Measurements from ENCODE around the gene NOS1. TPM values are rescaled to one million over a fixed set of nuclear protein-coding genes. Genes with fewer than 3 reads are reported as not detected.

The NOS1 gene
- total and polyA plus RNA-seq, 2 experiments from 2014 or later, result 0.63 to 3.0 TPM

- Histone ChIP-seq H3K4me2 (no peak overlapping the region), H3K4me3 (no peak overlapping the region), H3K9me2 (ENCODE audit: insufficient read depth) (no peaks in the 10 kb centered on the region), H4K20me1 (replicated peaks; ENCODE audit: insufficient read depth) (no peaks in the 10 kb centered on the region), H3K79me2 (replicated peaks; ENCODE audit: insufficient read depth) (no peaks in the 10 kb centered on the region), H3K4me1 (ENCODE audit: insufficient read depth) (peaks cover 6% of the 10 kb centered on the region), H3K27me3 (ENCODE audit: insufficient read depth) (peaks cover 40% of the 10 kb centered on the region), H3F3A (replicated peaks; ENCODE audit: low read depth) (no peaks in the 10 kb centered on the region), H3K27ac (ENCODE audit: low read depth) (no peak overlapping the region), H2AFZ (no peak overlapping the region), H3K36me3 (ENCODE audit: insufficient read depth) (no peaks in the 10 kb centered on the region)
- Mint-ChIP-seq H3K27ac (no peak overlapping the region), H3K27me3 (ENCODE audit: insufficient read depth, low read depth, poor library complexity) (peaks cover 29% of the 10 kb centered on the region), H3K4me1 (peaks cover 4% of the 10 kb centered on the region; the same call in 2 of the 3 replicates), H3K4me3 (no peak overlapping the region), H3K9me3 (no peaks in the 10 kb centered on the region), H3K36me3 (ENCODE audit: low read depth) (no peaks in the 10 kb centered on the region)
- ATAC-seq (no peak), DNase-seq (ENCODE audit: low spot score) (no peak)
- TF ChIP-seq ZNF114 (CRISPR knock-in tag; IDR thresholded peaks at IDR 0.05) (no peak), STAT1 (IDR thresholded peaks at IDR 0.05; ENCODE audit: unreplicated experiment) (no peak), JUNB (IDR thresholded peaks at IDR 0.05; ENCODE audit: unreplicated experiment) (no peak), POLR2AphosphoS5 (IDR thresholded peaks at IDR 0.05; ENCODE audit: low read depth) (no peak), EZH2phosphoT487 (IDR thresholded peaks at IDR 0.05; ENCODE audit: unreplicated experiment) (no peak), NANOG (IDR thresholded peaks at IDR 0.05; ENCODE audit: borderline replicate concordance) (no peak), EZH2 (IDR thresholded peaks at IDR 0.05; ENCODE audit: low read depth, unreplicated experiment) (no peak), REST (IDR thresholded peaks at IDR 0.05; ENCODE audit: unreplicated experiment) (no peak), CREB1 (CRISPR knock-in tag; IDR thresholded peaks at IDR 0.05; ENCODE audit: low read depth) (no peak)
- TF ChIP-seq, protein P1, sequence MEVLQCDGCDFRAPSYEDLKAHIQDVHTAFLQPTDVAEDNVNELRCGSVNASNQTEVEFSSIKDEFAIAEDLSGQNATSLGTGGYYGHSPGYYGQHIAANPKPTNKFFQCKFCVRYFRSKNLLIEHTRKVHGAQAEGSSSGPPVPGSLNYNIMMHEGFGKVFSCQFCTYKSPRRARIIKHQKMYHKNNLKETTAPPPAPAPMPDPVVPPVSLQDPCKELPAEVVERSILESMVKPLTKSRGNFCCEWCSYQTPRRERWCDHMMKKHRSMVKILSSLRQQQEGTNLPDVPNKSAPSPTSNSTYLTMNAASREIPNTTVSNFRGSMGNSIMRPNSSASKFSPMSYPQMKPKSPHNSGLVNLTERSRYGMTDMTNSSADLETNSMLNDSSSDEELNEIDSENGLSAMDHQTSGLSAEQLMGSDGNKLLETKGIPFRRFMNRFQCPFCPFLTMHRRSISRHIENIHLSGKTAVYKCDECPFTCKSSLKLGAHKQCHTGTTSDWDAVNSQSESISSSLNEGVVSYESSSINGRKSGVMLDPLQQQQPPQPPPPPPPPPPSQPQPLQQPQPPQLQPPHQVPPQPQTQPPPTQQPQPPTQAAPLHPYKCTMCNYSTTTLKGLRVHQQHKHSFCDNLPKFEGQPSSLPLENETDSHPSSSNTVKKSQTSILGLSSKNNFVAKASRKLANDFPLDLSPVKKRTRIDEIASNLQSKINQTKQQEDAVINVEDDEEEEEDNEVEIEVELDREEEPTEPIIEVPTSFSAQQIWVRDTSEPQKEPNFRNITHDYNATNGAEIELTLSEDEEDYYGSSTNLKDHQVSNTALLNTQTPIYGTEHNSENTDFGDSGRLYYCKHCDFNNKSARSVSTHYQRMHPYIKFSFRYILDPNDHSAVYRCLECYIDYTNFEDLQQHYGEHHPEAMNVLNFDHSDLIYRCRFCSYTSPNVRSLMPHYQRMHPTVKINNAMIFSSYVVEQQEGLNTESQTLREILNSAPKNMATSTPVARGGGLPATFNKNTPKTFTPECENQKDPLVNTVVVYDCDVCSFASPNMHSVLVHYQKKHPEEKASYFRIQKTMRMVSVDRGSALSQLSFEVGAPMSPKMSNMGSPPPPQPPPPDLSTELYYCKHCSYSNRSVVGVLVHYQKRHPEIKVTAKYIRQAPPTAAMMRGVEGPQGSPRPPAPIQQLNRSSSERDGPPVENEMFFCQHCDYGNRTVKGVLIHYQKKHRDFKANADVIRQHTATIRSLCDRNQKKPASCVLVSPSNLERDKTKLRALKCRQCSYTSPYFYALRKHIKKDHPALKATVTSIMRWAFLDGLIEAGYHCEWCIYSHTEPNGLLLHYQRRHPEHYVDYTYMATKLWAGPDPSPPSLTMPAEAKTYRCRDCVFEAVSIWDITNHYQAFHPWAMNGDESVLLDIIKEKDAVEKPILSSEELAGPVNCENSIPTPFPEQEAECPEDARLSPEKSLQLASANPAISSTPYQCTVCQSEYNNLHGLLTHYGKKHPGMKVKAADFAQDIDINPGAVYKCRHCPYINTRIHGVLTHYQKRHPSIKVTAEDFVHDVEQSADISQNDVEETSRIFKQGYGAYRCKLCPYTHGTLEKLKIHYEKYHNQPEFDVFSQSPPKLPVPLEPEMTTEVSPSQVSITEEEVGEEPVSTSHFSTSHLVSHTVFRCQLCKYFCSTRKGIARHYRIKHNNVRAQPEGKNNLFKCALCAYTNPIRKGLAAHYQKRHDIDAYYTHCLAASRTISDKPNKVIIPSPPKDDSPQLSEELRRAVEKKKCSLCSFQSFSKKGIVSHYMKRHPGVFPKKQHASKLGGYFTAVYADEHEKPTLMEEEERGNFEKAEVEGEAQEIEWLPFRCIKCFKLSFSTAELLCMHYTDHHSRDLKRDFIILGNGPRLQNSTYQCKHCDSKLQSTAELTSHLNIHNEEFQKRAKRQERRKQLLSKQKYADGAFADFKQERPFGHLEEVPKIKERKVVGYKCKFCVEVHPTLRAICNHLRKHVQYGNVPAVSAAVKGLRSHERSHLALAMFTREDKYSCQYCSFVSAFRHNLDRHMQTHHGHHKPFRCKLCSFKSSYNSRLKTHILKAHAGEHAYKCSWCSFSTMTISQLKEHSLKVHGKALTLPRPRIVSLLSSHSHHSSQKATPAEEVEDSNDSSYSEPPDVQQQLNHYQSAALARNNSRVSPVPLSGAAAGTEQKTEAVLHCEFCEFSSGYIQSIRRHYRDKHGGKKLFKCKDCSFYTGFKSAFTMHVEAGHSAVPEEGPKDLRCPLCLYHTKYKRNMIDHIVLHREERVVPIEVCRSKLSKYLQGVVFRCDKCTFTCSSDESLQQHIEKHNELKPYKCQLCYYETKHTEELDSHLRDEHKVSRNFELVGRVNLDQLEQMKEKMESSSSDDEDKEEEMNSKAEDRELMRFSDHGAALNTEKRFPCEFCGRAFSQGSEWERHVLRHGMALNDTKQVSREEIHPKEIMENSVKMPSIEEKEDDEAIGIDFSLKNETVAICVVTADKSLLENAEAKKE (CRISPR knock-in tag; IDR thresholded peaks at IDR 0.05), result no peak
- TF ChIP-seq, protein P2, sequence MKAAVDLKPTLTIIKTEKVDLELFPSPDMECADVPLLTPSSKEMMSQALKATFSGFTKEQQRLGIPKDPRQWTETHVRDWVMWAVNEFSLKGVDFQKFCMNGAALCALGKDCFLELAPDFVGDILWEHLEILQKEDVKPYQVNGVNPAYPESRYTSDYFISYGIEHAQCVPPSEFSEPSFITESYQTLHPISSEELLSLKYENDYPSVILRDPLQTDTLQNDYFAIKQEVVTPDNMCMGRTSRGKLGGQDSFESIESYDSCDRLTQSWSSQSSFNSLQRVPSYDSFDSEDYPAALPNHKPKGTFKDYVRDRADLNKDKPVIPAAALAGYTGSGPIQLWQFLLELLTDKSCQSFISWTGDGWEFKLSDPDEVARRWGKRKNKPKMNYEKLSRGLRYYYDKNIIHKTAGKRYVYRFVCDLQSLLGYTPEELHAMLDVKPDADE (IDR thresholded peaks at IDR 0.05), result no peak
Measured at GRCh38 chr12:117356048-117356447, 5.4 kb downstream of the NOS1 start.
